Hypothalamus (tissue), 51 donors: ENCODE results near the gene ZBTB7B.

Experiments
- DNase-seq, 51 donors: peaks; one replicate each; lab custom pipeline; 2025; lab: John Stamatoyannopoulos, UW

ZBTB7B gene

GRCh38 chr1:155000726-155001424 lies 1.7 kb upstream of the ZBTB7B start:
- peak; percentile 56 to 98 (median 83) for DNase-seq

- peak in 2 of 51 donors; percentile 75 to 88 for DNase-seq
Observed at GRCh38 chr1:155001425-155001674, 1.3 kb upstream of the ZBTB7B start.

GRCh38 chr1:155001675-155002463 lies 733 bp upstream of the ZBTB7B start:
- DNase-seq: peak; percentile 88 to 100 (median 99)

GRCh38 chr1:155003227-155003765 lies 694 bp downstream of the ZBTB7B start:
- peak in 24 of 51 donors; percentile 27 to 79 (median 47) for DNase-seq

- peak in 40 of 51 donors; percentile 27 to 87 (median 58) for DNase-seq
Observed at GRCh38 chr1:155003766-155004351, 1.3 kb downstream of the ZBTB7B start.

- DNase-seq: peak in 9 of 51 donors; percentile 16 to 81 (median 52)
Observed at GRCh38 chr1:155004352-155005075, 1.9 kb downstream of the ZBTB7B start.

- DNase-seq: peak in 48 of 51 donors; percentile 33 to 86 (median 66)
Observed at GRCh38 chr1:155005076-155006011, 2.7 kb downstream of the ZBTB7B start.

- peak in 14 of 51 donors; percentile 17 to 43 (median 31) for DNase-seq
Observed at GRCh38 chr1:155006601-155007101, 4.0 kb downstream of the ZBTB7B start.

- DNase-seq: peak in 41 of 51 donors; percentile 18 to 78 (median 51)
Observed at GRCh38 chr1:155007251-155007828, 4.7 kb downstream of the ZBTB7B start.

- DNase-seq: peak in 12 of 51 donors; percentile 17 to 60 (median 44)
Observed at GRCh38 chr1:155008015-155008941, 5.7 kb downstream of the ZBTB7B start.

- peak in 1 of 51 donors; percentile 19 for DNase-seq
Observed at GRCh38 chr1:155009221-155009711, 6.7 kb downstream of the ZBTB7B start.

GRCh38 chr1:155009742-155010141 lies 7.1 kb downstream of the ZBTB7B start:
- no peak for DNase-seq

GRCh38 chr1:155010211-155010918 lies 7.8 kb downstream of the ZBTB7B start:
- peak in 1 of 51 donors; percentile 10 for DNase-seq

- DNase-seq: no peak
Observed at GRCh38 chr1:155011004-155011416, 8.4 kb downstream of the ZBTB7B start.

GRCh38 chr1:155011437-155012025 lies 8.9 kb downstream of the ZBTB7B start:
- no peak for DNase-seq

- peak in 49 of 51 donors; percentile 29 to 94 (median 81) for DNase-seq
Observed at GRCh38 chr1:155012026-155012546, 9.5 kb downstream of the ZBTB7B start.
